ENCODE measurements around the gene PLCB1. TPM values are rescaled to one million over a fixed set of nuclear protein-coding genes. Genes with fewer than 3 reads are reported as not detected.
A peak's percentile ranks its signal among the peaks of the same experiment; 100 is the strongest.

The PLCB1 gene
- total RNA-seq, 1 donor: 46.5 TPM

GRCh38 chr20:8471465-8471864 is 339.4 kb downstream of the PLCB1 start:
- no peak for TF ChIP-seq CTCF (IDR thresholded peaks at IDR 0.05; ENCODE audit: insufficient read depth, low read length)
- no peak overlapping the region for H3K4me3 ChIP-seq (ENCODE audit: low read depth, low read length)
- DNase-seq (ENCODE audit: low read depth): no peak

- no peak for TF ChIP-seq CTCF (IDR thresholded peaks at IDR 0.05; ENCODE audit: insufficient read depth, low read length)
- H3K4me3 ChIP-seq (ENCODE audit: low read depth, low read length): no peak overlapping the region
- DNase-seq (ENCODE audit: low read depth): peak; percentile 14
Observed at GRCh38 chr20:8473459-8473858, 341.4 kb downstream of the PLCB1 start.

GRCh38 chr20:8474027-8474668 is 342.1 kb downstream of the PLCB1 start:
- TF ChIP-seq CTCF (IDR thresholded peaks at IDR 0.05; ENCODE audit: insufficient read depth, low read length): peak; percentile 4
- no peak overlapping the region for H3K4me3 ChIP-seq (ENCODE audit: low read depth, low read length)
- DNase-seq (ENCODE audit: low read depth): no peak

- no peak overlapping the region for H3K4me3 ChIP-seq (ENCODE audit: low read depth, low read length)
- TF ChIP-seq CTCF (IDR thresholded peaks at IDR 0.05; ENCODE audit: insufficient read depth, low read length): no peak
- no peak for DNase-seq (ENCODE audit: low read depth)
Observed at GRCh38 chr20:8476021-8476420, 344.0 kb downstream of the PLCB1 start.

- DNase-seq (ENCODE audit: low read depth): no peak
- H3K4me3 ChIP-seq (ENCODE audit: low read depth, low read length): no peak overlapping the region
- TF ChIP-seq CTCF (IDR thresholded peaks at IDR 0.05; ENCODE audit: insufficient read depth, low read length): no peak
Observed at GRCh38 chr20:8480597-8480996, 348.5 kb downstream of the PLCB1 start.

GRCh38 chr20:8487696-8488095 is 355.6 kb downstream of the PLCB1 start:
- no peak for TF ChIP-seq CTCF (IDR thresholded peaks at IDR 0.05; ENCODE audit: insufficient read depth, low read length)
- DNase-seq (ENCODE audit: low read depth): no peak
- no peak overlapping the region for H3K4me3 ChIP-seq (ENCODE audit: low read depth, low read length)
